Measurements from ENCODE around the gene C1QTNF1.

DNA sequence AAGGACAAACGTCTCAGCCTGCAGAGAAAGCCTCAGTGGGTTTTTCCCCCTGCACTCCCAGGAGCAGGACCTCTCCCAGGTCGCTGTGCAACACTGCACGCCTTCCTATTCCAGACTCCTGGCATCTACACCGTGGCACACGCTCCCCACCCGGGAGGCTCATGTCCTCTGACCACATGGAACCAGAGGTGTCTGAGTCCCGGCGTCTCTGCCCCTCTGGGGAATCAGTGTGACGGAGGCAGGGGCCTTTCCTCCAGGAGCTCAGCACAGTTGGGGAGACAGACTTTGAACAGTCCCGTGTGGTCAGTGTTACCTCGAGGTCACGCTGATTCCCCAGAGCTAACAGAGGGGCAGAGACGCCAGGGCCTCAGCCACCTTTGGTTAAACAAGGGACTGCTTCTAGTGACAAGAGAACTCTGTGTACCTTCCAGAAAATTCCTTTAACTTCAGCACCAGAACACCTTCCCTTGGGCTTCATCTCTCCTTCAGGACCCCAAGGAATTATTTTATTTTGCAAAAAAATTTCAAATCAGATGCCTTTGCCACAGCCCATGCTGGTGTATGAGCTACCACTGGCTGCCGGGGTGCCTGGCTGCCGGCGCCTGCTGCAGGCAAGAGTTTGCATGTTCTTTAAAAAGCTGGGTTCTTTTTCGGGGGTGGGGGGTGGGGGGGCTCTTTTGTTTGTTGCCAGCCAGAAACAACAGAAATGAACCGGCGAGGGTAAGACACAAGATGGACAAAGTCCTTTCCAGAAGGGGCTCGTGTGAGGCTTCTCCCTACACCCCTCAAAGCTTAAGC is 21.0 kb upstream of the C1QTNF1 start:
- TF ChIP-seq, protein P1, sequence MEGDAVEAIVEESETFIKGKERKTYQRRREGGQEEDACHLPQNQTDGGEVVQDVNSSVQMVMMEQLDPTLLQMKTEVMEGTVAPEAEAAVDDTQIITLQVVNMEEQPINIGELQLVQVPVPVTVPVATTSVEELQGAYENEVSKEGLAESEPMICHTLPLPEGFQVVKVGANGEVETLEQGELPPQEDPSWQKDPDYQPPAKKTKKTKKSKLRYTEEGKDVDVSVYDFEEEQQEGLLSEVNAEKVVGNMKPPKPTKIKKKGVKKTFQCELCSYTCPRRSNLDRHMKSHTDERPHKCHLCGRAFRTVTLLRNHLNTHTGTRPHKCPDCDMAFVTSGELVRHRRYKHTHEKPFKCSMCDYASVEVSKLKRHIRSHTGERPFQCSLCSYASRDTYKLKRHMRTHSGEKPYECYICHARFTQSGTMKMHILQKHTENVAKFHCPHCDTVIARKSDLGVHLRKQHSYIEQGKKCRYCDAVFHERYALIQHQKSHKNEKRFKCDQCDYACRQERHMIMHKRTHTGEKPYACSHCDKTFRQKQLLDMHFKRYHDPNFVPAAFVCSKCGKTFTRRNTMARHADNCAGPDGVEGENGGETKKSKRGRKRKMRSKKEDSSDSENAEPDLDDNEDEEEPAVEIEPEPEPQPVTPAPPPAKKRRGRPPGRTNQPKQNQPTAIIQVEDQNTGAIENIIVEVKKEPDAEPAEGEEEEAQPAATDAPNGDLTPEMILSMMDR (conservative IDR thresholded peaks at IDR 0.05; ENCODE audit: low read depth, low read length) = no peak
- no peak for TF ChIP-seq EZH2 (IDR thresholded peaks at IDR 0.05; ENCODE audit: low read length, unreplicated experiment)

Data from PC-3 (cell line).